HCT116 (cell line): ENCODE measurements around the gene CDH4. TPM values are rescaled to one million over a fixed set of nuclear protein-coding genes. Genes with fewer than 3 reads are reported as not detected.

Experiments
- ATAC-seq: fragments of 200-7000 bp; cut with Tn5 transposase; 2 replicates; pipeline ENCODE4 v1.9.1; 2020; ENCODE audit warnings: mild to moderate bottlenecking, moderate library complexity
- BruUV-seq: library from RNA; stranded (reverse); fragments of 400-500 nt; replicated peaks from 2 replicates; lab custom pipeline; 2021; lab: Mats Ljungman, UMichigan
- CTCF ChIA-PET: fragments of 300-600 bp; sonication (Branson Sonifier 250); formaldehyde crosslinking; loops from one replicate; lab custom pipeline; 2021; ENCODE audit warnings: antibody characterized with exemption; lab: Charles Lee
- POLR2A ChIA-PET: fragments of 300-600, 350-600 bp; sonication (Branson Sonifier 250); formaldehyde crosslinking; loops from one replicate; lab custom pipeline; 2021; ENCODE audit warnings: antibody characterized with exemption; lab: Charles Lee
- RAD21 ChIA-PET, 2 experiments: fragments of 300-600 bp; sonication (Branson Sonifier 250); formaldehyde crosslinking; loops; one replicate each; lab custom pipeline; 2023; ENCODE audit warnings: low total read pairs in 2 of 2; ENCODE audit not compliant: uncharacterized antibody in 2 of 2, unreplicated experiment in 2 of 2, low non-redundant PET in 1 of 2; lab: Charles Lee
- DNase-seq: peaks from one replicate; pipeline ENCODE4 v3.0.0-alpha.2; 2010; ENCODE audit warnings: low read depth, low spot score
- H2AFZ ChIP-seq: fragments of 200-600 bp; shearing (Covaris generic), sonication (generic); 2 replicates; pipeline ENCODE4 v1.6.1; 2017; ENCODE audit warnings: low read depth, mixed run types, mixed read lengths, antibody characterized with exemption, low read length; ENCODE audit not compliant: poor library complexity, severe bottlenecking
- H3K27ac ChIP-seq: 2 replicates; pipeline ENCODE4 v1.5.1; 2012; ENCODE audit warnings: low read depth, low read length
- H3K27me3 ChIP-seq: fragments of 200-600 bp; sonication (generic); 2 replicates; pipeline ENCODE4 v1.6.1; 2016; ENCODE audit warnings: mixed run types, low read length, mixed read lengths; ENCODE audit not compliant: insufficient read depth
- H3K36me3 ChIP-seq, 2 experiments: fragments of 200-500 bp in 1 of 2; fragments of 200-600 bp in 1 of 2; sonication (Bioruptor generic) in 1 of 2; sonication (generic) in 1 of 2; 2 replicates each; pipeline versions ENCODE4 v1.5.1 to v1.6.1; 2014 to 2016; ENCODE audit warnings: low read length in 2 of 2, inconsistent platforms in 1 of 2, mixed read lengths in 1 of 2, mixed run types in 1 of 2; ENCODE audit not compliant: insufficient read depth in 2 of 2, control insufficient read depth in 1 of 2
- H3K4me1 ChIP-seq, 2 experiments: fragments of 200-600 bp in 1 of 2; sonication (generic) in 1 of 2; 2 replicates each; pipeline versions ENCODE4 v1.5.1 to v1.6.1; 2012 to 2017; ENCODE audit warnings: low read length in 2 of 2, inconsistent platforms in 1 of 2, mild to moderate bottlenecking in 1 of 2, mixed read lengths in 1 of 2, mixed run types in 1 of 2, moderate library complexity in 1 of 2; ENCODE audit not compliant: insufficient read depth in 2 of 2, control insufficient read depth in 1 of 2
- H3K4me2 ChIP-seq: fragments of 200-600 bp; sonication (generic); 2 replicates; pipeline ENCODE4 v1.6.1; 2017; ENCODE audit warnings: mixed run types, low read length, mixed read lengths
- H3K4me3 ChIP-seq, 2 experiments: fragments of 200-600 bp in 1 of 2; sonication (generic) in 1 of 2; replicated peaks in 1 of 2; 2 replicates each; pipeline ENCODE4 v1.5.1; 2011 to 2016; ENCODE audit warnings: low read length in 2 of 2, control low read depth in 1 of 2, low read depth in 1 of 2, mild to moderate bottlenecking in 1 of 2, mixed read lengths in 1 of 2, mixed run types in 1 of 2
- H3K79me2 ChIP-seq: fragments of 200-600 bp; sonication (generic); 2 replicates; pipeline ENCODE4 v1.6.1; 2017; ENCODE audit warnings: mild to moderate bottlenecking, mixed run types, low read length, moderate library complexity, mixed read lengths; ENCODE audit not compliant: insufficient read depth
- H3K9ac ChIP-seq: fragments of 200-600 bp; sonication (generic); 2 replicates; pipeline ENCODE4 v1.6.1; 2016; ENCODE audit warnings: low read length, mixed read lengths
- H3K9me2 ChIP-seq: fragments of 200-600 bp; sonication (generic), shearing (Covaris generic); 2 replicates; pipeline ENCODE4 v1.6.1; 2017; ENCODE audit warnings: mixed run types, mild to moderate bottlenecking, moderate library complexity; ENCODE audit not compliant: insufficient read depth
- H3K9me3 ChIP-seq, 2 experiments: fragments of 200-500 bp in 1 of 2; fragments of 200-600 bp in 1 of 2; sonication (Bioruptor generic) in 1 of 2; sonication (generic) in 1 of 2; 2 replicates each; pipeline ENCODE4 v1.6.1; 2014 to 2017; ENCODE audit warnings: low read length in 2 of 2, mixed read lengths in 2 of 2, inconsistent platforms in 1 of 2, low read depth in 1 of 2, mild to moderate bottlenecking in 1 of 2, mixed run types in 1 of 2, moderate library complexity in 1 of 2; ENCODE audit not compliant: control insufficient read depth in 1 of 2, insufficient read depth in 1 of 2
- H4K20me1 ChIP-seq: fragments of 200-600 bp; sonication (generic), shearing (Covaris generic); 2 replicates; pipeline ENCODE4 v1.6.1; 2017; ENCODE audit warnings: mixed run types, mild to moderate bottlenecking, moderate library complexity; ENCODE audit not compliant: insufficient read depth
- CEBPB ChIP-seq: IDR thresholded peaks from 2 replicates; pipeline ENCODE4 v1.6.1; 2012; ENCODE audit warnings: low read depth
- ELF1 ChIP-seq: IDR thresholded peaks from 2 replicates; pipeline ENCODE4 v1.6.1; 2012; ENCODE audit warnings: low read depth, borderline replicate concordance
- EZH2 ChIP-seq: fragments of 200-600 bp; sonication (generic); IDR thresholded peaks from 2 replicates; pipeline ENCODE4 v1.6.1; 2017; ENCODE audit warnings: antibody characterized with exemption, mixed run types
- EZH2phosphoT487 ChIP-seq: fragments of 200-600 bp; IDR thresholded peaks from 2 replicates; pipeline ENCODE4 v1.6.1; 2018; ENCODE audit warnings: antibody characterized with exemption, borderline replicate concordance
- FOSL1 ChIP-seq: IDR thresholded peaks from 2 replicates; pipeline ENCODE4 v1.6.1; 2012; ENCODE audit warnings: low read depth
- JUND ChIP-seq: IDR thresholded peaks from 2 replicates; pipeline ENCODE4 v1.6.1; 2012
- POLR2A ChIP-seq: IDR thresholded peaks from 2 replicates; pipeline ENCODE4 v1.7.0; 2011; ENCODE audit warnings: borderline replicate concordance; ENCODE audit not compliant: insufficient read depth, insufficient read length; ENCODE audit errors: extremely low read depth
- RAD21 ChIP-seq: IDR thresholded peaks from 2 replicates; pipeline ENCODE4 v1.6.1; 2012; ENCODE audit warnings: low read depth, mild to moderate bottlenecking
- SIN3A ChIP-seq: IDR thresholded peaks from 2 replicates; pipeline ENCODE4 v1.6.1; 2012; ENCODE audit warnings: low read depth
- SP1 ChIP-seq: IDR thresholded peaks from 2 replicates; pipeline ENCODE4 v1.6.1; 2012; ENCODE audit warnings: low read depth
- SRF ChIP-seq: IDR thresholded peaks from 2 replicates; pipeline ENCODE4 v1.6.1; 2012; ENCODE audit warnings: low read depth
- TCF7L2 ChIP-seq: IDR thresholded peaks from 2 replicates; pipeline ENCODE4 v1.7.0; 2011; ENCODE audit warnings: borderline replicate concordance, inconsistent platforms; ENCODE audit not compliant: insufficient read depth, insufficient read length; ENCODE audit errors: extremely low read depth
- YY1 ChIP-seq: IDR thresholded peaks from 2 replicates; pipeline ENCODE4 v1.6.1; 2011; ENCODE audit warnings: low read length, low read depth, moderate library complexity, mild to moderate bottlenecking; ENCODE audit not compliant: insufficient replicate concordance; ENCODE audit errors: extremely low read depth
- ZNF274 ChIP-seq: fragments of 200-500 bp; sonication (Bioruptor generic); IDR thresholded peaks from 2 replicates; pipeline ENCODE4 v1.6.1; 2014; ENCODE audit warnings: mild to moderate bottlenecking, low read depth, low read length, inconsistent platforms
- intact Hi-C: fragments of 100-400 bp; cut with micrococcal nuclease; formaldehyde crosslinking; loops from 2 replicates; pipeline ENCODE4 v1.10.0; 2022
- total RNA-seq: library from RNA; stranded (reverse); gene quantifications from one replicate; pipeline ENCODE4 v1.2.1, GENCODE V29; 2021; ENCODE audit not compliant: unreplicated experiment
- TF ChIP-seq, protein P1 (sequence below): IDR thresholded peaks from 2 replicates; pipeline ENCODE4 v1.6.1; 2012
- TF ChIP-seq, protein P2 (sequence below): IDR thresholded peaks from 2 replicates; pipeline ENCODE4 v1.6.1; 2012; ENCODE audit warnings: low read depth
- TF ChIP-seq, protein P3 (sequence below): IDR thresholded peaks from 2 replicates; pipeline ENCODE4 v1.6.1; 2011; ENCODE audit warnings: mild to moderate bottlenecking, low read length, moderate library complexity; ENCODE audit not compliant: insufficient replicate concordance; ENCODE audit errors: extremely low read depth
- TF ChIP-seq, protein P4 (sequence below): IDR thresholded peaks from 2 replicates; pipeline ENCODE4 v1.6.1; 2012

CDH4 gene
- total RNA-seq, 1 experiment from 2014 or later = not detected

DNA sequence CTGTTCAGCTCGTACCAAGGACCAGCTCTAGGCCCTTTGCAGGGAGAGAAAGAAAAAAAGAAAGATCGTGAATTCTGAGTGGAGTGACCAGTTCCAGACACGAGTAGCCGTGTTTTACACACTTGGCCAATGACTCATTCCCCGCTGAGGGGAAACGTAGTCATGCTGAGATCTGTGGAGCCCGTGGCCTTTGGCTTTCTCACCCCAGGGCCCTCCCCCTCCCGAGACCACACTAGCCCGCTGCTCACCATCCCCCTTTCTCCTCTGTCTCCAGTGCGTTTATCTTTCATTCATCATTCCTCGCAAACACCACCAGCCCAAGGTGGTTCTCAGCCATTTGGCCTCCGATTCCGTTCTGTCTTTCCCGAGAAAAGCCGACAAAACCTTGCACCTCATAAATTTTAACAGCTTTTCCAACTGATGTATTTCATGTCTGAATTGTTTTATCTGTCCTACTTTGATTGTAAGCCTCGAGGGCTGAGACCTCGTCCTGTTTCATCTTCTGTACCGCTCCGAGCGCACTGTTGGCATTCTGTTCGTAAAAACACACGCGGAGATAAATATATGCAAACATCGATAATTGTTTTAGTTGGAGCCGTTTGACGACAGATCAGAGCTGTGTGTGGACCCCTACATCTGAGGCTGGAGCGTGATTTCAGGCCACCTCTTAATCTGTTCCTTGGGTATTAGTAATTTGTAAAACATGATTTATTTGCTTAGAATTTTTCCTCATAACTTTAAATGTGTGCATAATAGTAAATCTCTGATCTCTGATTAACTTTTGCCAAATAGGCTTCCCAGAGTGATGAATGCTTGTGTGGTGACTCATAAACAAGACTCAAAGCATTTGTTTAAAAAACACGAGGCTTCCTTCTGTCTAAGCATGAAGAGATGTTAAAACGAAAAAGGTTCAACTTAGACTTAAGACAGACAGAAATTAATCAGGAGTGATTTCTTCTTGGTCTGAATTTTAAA lies 336.6 kb downstream of the CDH4 start:
- no peak for ATAC-seq
- H3K4me1 ChIP-seq = no peaks in the 10 kb centered on the region
- H3K27ac ChIP-seq = no peak overlapping the region
- CTCF ChIA-PET = no interaction called here
- no peak overlapping the region for H2AFZ ChIP-seq
- no peak for DNase-seq
- no peaks in the 10 kb centered on the region for H3K79me2 ChIP-seq
- H3K9me3 ChIP-seq = no peaks in the 10 kb centered on the region; a peak in 1 of 4 replicates
- H3K9ac ChIP-seq = no peak overlapping the region
- POLR2A ChIA-PET = no interaction called here
- no peaks in the 10 kb centered on the region for H3K27me3 ChIP-seq
- RAD21 ChIA-PET = no interaction called here
- no peak overlapping the region for H3K4me3 ChIP-seq
- no peak overlapping the region for H3K4me2 ChIP-seq
- intact Hi-C loops = no loop called here
- no peaks in the 10 kb centered on the region for H3K9me2 ChIP-seq
- H4K20me1 ChIP-seq = no peaks in the 10 kb centered on the region
- BruUV-seq = no TSS peak
- H3K36me3 ChIP-seq = no peaks in the 10 kb centered on the region
- no peak for TF ChIP-seq JUND
- TF ChIP-seq SRF = no peak
- no peak for TF ChIP-seq ELF1
- TF ChIP-seq, protein P1, sequence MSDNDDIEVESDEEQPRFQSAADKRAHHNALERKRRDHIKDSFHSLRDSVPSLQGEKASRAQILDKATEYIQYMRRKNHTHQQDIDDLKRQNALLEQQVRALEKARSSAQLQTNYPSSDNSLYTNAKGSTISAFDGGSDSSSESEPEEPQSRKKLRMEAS = no peak
- no peak for TF ChIP-seq RAD21
- TF ChIP-seq, protein P2, sequence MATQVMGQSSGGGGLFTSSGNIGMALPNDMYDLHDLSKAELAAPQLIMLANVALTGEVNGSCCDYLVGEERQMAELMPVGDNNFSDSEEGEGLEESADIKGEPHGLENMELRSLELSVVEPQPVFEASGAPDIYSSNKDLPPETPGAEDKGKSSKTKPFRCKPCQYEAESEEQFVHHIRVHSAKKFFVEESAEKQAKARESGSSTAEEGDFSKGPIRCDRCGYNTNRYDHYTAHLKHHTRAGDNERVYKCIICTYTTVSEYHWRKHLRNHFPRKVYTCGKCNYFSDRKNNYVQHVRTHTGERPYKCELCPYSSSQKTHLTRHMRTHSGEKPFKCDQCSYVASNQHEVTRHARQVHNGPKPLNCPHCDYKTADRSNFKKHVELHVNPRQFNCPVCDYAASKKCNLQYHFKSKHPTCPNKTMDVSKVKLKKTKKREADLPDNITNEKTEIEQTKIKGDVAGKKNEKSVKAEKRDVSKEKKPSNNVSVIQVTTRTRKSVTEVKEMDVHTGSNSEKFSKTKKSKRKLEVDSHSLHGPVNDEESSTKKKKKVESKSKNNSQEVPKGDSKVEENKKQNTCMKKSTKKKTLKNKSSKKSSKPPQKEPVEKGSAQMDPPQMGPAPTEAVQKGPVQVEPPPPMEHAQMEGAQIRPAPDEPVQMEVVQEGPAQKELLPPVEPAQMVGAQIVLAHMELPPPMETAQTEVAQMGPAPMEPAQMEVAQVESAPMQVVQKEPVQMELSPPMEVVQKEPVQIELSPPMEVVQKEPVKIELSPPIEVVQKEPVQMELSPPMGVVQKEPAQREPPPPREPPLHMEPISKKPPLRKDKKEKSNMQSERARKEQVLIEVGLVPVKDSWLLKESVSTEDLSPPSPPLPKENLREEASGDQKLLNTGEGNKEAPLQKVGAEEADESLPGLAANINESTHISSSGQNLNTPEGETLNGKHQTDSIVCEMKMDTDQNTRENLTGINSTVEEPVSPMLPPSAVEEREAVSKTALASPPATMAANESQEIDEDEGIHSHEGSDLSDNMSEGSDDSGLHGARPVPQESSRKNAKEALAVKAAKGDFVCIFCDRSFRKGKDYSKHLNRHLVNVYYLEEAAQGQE = no peak
- TF ChIP-seq, protein P3, sequence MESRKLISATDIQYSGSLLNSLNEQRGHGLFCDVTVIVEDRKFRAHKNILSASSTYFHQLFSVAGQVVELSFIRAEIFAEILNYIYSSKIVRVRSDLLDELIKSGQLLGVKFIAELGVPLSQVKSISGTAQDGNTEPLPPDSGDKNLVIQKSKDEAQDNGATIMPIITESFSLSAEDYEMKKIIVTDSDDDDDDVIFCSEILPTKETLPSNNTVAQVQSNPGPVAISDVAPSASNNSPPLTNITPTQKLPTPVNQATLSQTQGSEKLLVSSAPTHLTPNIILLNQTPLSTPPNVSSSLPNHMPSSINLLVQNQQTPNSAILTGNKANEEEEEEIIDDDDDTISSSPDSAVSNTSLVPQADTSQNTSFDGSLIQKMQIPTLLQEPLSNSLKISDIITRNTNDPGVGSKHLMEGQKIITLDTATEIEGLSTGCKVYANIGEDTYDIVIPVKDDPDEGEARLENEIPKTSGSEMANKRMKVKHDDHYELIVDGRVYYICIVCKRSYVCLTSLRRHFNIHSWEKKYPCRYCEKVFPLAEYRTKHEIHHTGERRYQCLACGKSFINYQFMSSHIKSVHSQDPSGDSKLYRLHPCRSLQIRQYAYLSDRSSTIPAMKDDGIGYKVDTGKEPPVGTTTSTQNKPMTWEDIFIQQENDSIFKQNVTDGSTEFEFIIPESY = no peak
- TF ChIP-seq, protein P4, sequence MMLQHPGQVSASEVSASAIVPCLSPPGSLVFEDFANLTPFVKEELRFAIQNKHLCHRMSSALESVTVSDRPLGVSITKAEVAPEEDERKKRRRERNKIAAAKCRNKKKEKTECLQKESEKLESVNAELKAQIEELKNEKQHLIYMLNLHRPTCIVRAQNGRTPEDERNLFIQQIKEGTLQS = no peak
- TF ChIP-seq ZNF274 = no peak
- TF ChIP-seq POLR2A = no peak
- TF ChIP-seq FOSL1 = no peak
- TF ChIP-seq EZH2 = no peak
- no peak for TF ChIP-seq YY1
- no peak for TF ChIP-seq CEBPB
- no peak for TF ChIP-seq EZH2phosphoT487
- no peak for TF ChIP-seq TCF7L2
- TF ChIP-seq SIN3A = no peak
- no peak for TF ChIP-seq SP1
